Suprapubic skin (tissue), 4 donors: Measurements from ENCODE around the gene DIAPH1.

Experiments
- EP300 ChIP-seq: sonication (generic); formaldehyde crosslinking; IDR thresholded peaks from one replicate; pipeline ENCODE4 v1.6.1; 2017; ENCODE audit warnings: antibody characterized with exemption
- POLR2AphosphoS5 ChIP-seq, 3 donors: sonication (generic); formaldehyde crosslinking; IDR thresholded peaks; one replicate each; pipeline ENCODE4 v1.6.1; 2017; ENCODE audit warnings: antibody characterized with exemption in 3 of 3

GRCh38 chr5:141484310-141484640 is 134.5 kb downstream of the DIAPH1 start:
- TF ChIP-seq POLR2AphosphoS5 (IDR thresholded peaks at IDR 0.05): no peak
- TF ChIP-seq EP300: no peak
